HCT116 (cell line): ENCODE data around the gene MON1B. TPM values are rescaled to one million over a fixed set of nuclear protein-coding genes. Genes with fewer than 3 reads are reported as not detected.
A peak's percentile ranks its signal among the peaks of the same experiment; 100 is the strongest.

Experiments
- ATAC-seq: fragments of 200-7000 bp; cut with Tn5 transposase; 2 replicates; pipeline ENCODE4 v1.9.1; 2020; ENCODE audit warnings: mild to moderate bottlenecking, moderate library complexity
- BruUV-seq: library from RNA; stranded (reverse); fragments of 400-500 nt; replicated peaks from 2 replicates; lab custom pipeline; 2021; lab: Mats Ljungman, UMichigan
- CTCF ChIA-PET: fragments of 300-600 bp; sonication (Branson Sonifier 250); formaldehyde crosslinking; loops from one replicate; lab custom pipeline; 2021; ENCODE audit warnings: antibody characterized with exemption; lab: Charles Lee
- POLR2A ChIA-PET: fragments of 300-600, 350-600 bp; sonication (Branson Sonifier 250); formaldehyde crosslinking; loops from one replicate; lab custom pipeline; 2021; ENCODE audit warnings: antibody characterized with exemption; lab: Charles Lee
- RAD21 ChIA-PET, 2 experiments: fragments of 300-600 bp; sonication (Branson Sonifier 250); formaldehyde crosslinking; loops; one replicate each; lab custom pipeline; 2023; ENCODE audit warnings: low total read pairs in 2 of 2; ENCODE audit not compliant: uncharacterized antibody in 2 of 2, unreplicated experiment in 2 of 2, low non-redundant PET in 1 of 2; lab: Charles Lee
- DNase-seq: peaks from one replicate; pipeline ENCODE4 v3.0.0-alpha.2; 2010; ENCODE audit warnings: low read depth, low spot score
- H2AFZ ChIP-seq: fragments of 200-600 bp; shearing (Covaris generic), sonication (generic); 2 replicates; pipeline ENCODE4 v1.6.1; 2017; ENCODE audit warnings: low read depth, mixed run types, mixed read lengths, antibody characterized with exemption, low read length; ENCODE audit not compliant: poor library complexity, severe bottlenecking
- H3K27ac ChIP-seq: 2 replicates; pipeline ENCODE4 v1.5.1; 2012; ENCODE audit warnings: low read depth, low read length
- H3K27me3 ChIP-seq: fragments of 200-600 bp; sonication (generic); 2 replicates; pipeline ENCODE4 v1.6.1; 2016; ENCODE audit warnings: mixed run types, low read length, mixed read lengths; ENCODE audit not compliant: insufficient read depth
- H3K36me3 ChIP-seq, 2 experiments: fragments of 200-500 bp in 1 of 2; fragments of 200-600 bp in 1 of 2; sonication (Bioruptor generic) in 1 of 2; sonication (generic) in 1 of 2; 2 replicates each; pipeline versions ENCODE4 v1.5.1 to v1.6.1; 2014 to 2016; ENCODE audit warnings: low read length in 2 of 2, inconsistent platforms in 1 of 2, mixed read lengths in 1 of 2, mixed run types in 1 of 2; ENCODE audit not compliant: insufficient read depth in 2 of 2, control insufficient read depth in 1 of 2
- H3K4me1 ChIP-seq, 2 experiments: fragments of 200-600 bp in 1 of 2; sonication (generic) in 1 of 2; 2 replicates each; pipeline versions ENCODE4 v1.5.1 to v1.6.1; 2012 to 2017; ENCODE audit warnings: low read length in 2 of 2, inconsistent platforms in 1 of 2, mild to moderate bottlenecking in 1 of 2, mixed read lengths in 1 of 2, mixed run types in 1 of 2, moderate library complexity in 1 of 2; ENCODE audit not compliant: insufficient read depth in 2 of 2, control insufficient read depth in 1 of 2
- H3K4me2 ChIP-seq: fragments of 200-600 bp; sonication (generic); 2 replicates; pipeline ENCODE4 v1.6.1; 2017; ENCODE audit warnings: mixed run types, low read length, mixed read lengths
- H3K4me3 ChIP-seq, 2 experiments: fragments of 200-600 bp in 1 of 2; sonication (generic) in 1 of 2; replicated peaks in 1 of 2; 2 replicates each; pipeline ENCODE4 v1.5.1; 2011 to 2016; ENCODE audit warnings: low read length in 2 of 2, control low read depth in 1 of 2, low read depth in 1 of 2, mild to moderate bottlenecking in 1 of 2, mixed read lengths in 1 of 2, mixed run types in 1 of 2
- H3K79me2 ChIP-seq: fragments of 200-600 bp; sonication (generic); 2 replicates; pipeline ENCODE4 v1.6.1; 2017; ENCODE audit warnings: mild to moderate bottlenecking, mixed run types, low read length, moderate library complexity, mixed read lengths; ENCODE audit not compliant: insufficient read depth
- H3K9ac ChIP-seq: fragments of 200-600 bp; sonication (generic); 2 replicates; pipeline ENCODE4 v1.6.1; 2016; ENCODE audit warnings: low read length, mixed read lengths
- H3K9me2 ChIP-seq: fragments of 200-600 bp; sonication (generic), shearing (Covaris generic); 2 replicates; pipeline ENCODE4 v1.6.1; 2017; ENCODE audit warnings: mixed run types, mild to moderate bottlenecking, moderate library complexity; ENCODE audit not compliant: insufficient read depth
- H3K9me3 ChIP-seq, 2 experiments: fragments of 200-500 bp in 1 of 2; fragments of 200-600 bp in 1 of 2; sonication (Bioruptor generic) in 1 of 2; sonication (generic) in 1 of 2; 2 replicates each; pipeline ENCODE4 v1.6.1; 2014 to 2017; ENCODE audit warnings: low read length in 2 of 2, mixed read lengths in 2 of 2, inconsistent platforms in 1 of 2, low read depth in 1 of 2, mild to moderate bottlenecking in 1 of 2, mixed run types in 1 of 2, moderate library complexity in 1 of 2; ENCODE audit not compliant: control insufficient read depth in 1 of 2, insufficient read depth in 1 of 2
- H4K20me1 ChIP-seq: fragments of 200-600 bp; sonication (generic), shearing (Covaris generic); 2 replicates; pipeline ENCODE4 v1.6.1; 2017; ENCODE audit warnings: mixed run types, mild to moderate bottlenecking, moderate library complexity; ENCODE audit not compliant: insufficient read depth
- CEBPB ChIP-seq: IDR thresholded peaks from 2 replicates; pipeline ENCODE4 v1.6.1; 2012; ENCODE audit warnings: low read depth
- EGR1 ChIP-seq: IDR thresholded peaks from 2 replicates; pipeline ENCODE4 v1.6.1; 2012; ENCODE audit warnings: low read depth
- JUND ChIP-seq: IDR thresholded peaks from 2 replicates; pipeline ENCODE4 v1.6.1; 2012
- POLR2A ChIP-seq: IDR thresholded peaks from 2 replicates; pipeline ENCODE4 v1.7.0; 2011; ENCODE audit warnings: borderline replicate concordance; ENCODE audit not compliant: insufficient read depth, insufficient read length; ENCODE audit errors: extremely low read depth
- POLR2AphosphoS5 ChIP-seq: IDR thresholded peaks from 2 replicates; pipeline ENCODE4 v1.6.1; 2011; ENCODE audit warnings: mild to moderate bottlenecking, low read depth, low read length, moderate library complexity
- RAD21 ChIP-seq: IDR thresholded peaks from 2 replicates; pipeline ENCODE4 v1.6.1; 2012; ENCODE audit warnings: low read depth, mild to moderate bottlenecking
- SP1 ChIP-seq: IDR thresholded peaks from 2 replicates; pipeline ENCODE4 v1.6.1; 2012; ENCODE audit warnings: low read depth
- SRF ChIP-seq: IDR thresholded peaks from 2 replicates; pipeline ENCODE4 v1.6.1; 2012; ENCODE audit warnings: low read depth
- YY1 ChIP-seq: IDR thresholded peaks from 2 replicates; pipeline ENCODE4 v1.6.1; 2011; ENCODE audit warnings: low read length, low read depth, moderate library complexity, mild to moderate bottlenecking; ENCODE audit not compliant: insufficient replicate concordance; ENCODE audit errors: extremely low read depth
- intact Hi-C: fragments of 100-400 bp; cut with micrococcal nuclease; formaldehyde crosslinking; loops from 2 replicates; pipeline ENCODE4 v1.10.0; 2022
- total RNA-seq: library from RNA; stranded (reverse); gene quantifications from one replicate; pipeline ENCODE4 v1.2.1, GENCODE V29; 2021; ENCODE audit not compliant: unreplicated experiment
- TF ChIP-seq, protein P1 (sequence below): IDR thresholded peaks from 2 replicates; pipeline ENCODE4 v1.6.1; 2012; ENCODE audit warnings: low read depth
- TF ChIP-seq, protein P2 (sequence below), 3 experiments: fragments of 200-600 bp in 1 of 3; sonication (generic) in 1 of 3; IDR thresholded peaks in 2 of 3; conservative IDR thresholded peaks in 1 of 3; 2 replicates each; pipeline ENCODE4 v1.5.1; 2012 to 2017; ENCODE audit warnings: low read depth in 2 of 3, low read length in 2 of 3, antibody characterized with exemption in 1 of 3, borderline replicate concordance in 1 of 3, control low read depth in 1 of 3, mild to moderate bottlenecking in 1 of 3, mixed read lengths in 1 of 3, mixed run types in 1 of 3, moderate library complexity in 1 of 3; ENCODE audit not compliant: insufficient read depth in 1 of 3

The MON1B gene
- total RNA-seq, 1 experiment from 2014 or later: 34.7 TPM

- Histone ChIP-seq H3K4me2 (no peak overlapping the region), H3K27me3 (peaks cover 14% of the 10 kb centered on the region; the same call in 1 of the 2 replicates), H3K4me3 (no peak overlapping the region), H2AFZ (no peak overlapping the region), H3K9me2 (no peaks in the 10 kb centered on the region), H3K9me3 (no peaks in the 10 kb centered on the region), H3K27ac (no peak overlapping the region), H3K36me3 (no peaks in the 10 kb centered on the region), H3K9ac (no peak overlapping the region), H3K79me2 (no peaks in the 10 kb centered on the region), H4K20me1 (no peaks in the 10 kb centered on the region), H3K4me1 (no peaks in the 10 kb centered on the region)
- ATAC-seq: no peak
- ChIA-PET POLR2A (interaction anchor here (1.0 kb wide), 1 partner anchor 1523 kb away, joined by 3 read pairs; the partner anchor contains the start of genes KARS1 and TERF2IP), CTCF (interaction anchor here (1.0 to 3.5 kb wide), 19 partner anchors 10 to 1971 kb away, joined by 3 to 47 read pairs (median 5); partner anchors contain the start of gene CFDP1), RAD21 (interaction anchor here in 1 of 2 experiments (0.6 kb wide), 1 partner anchor 836 kb away, joined by 3 read pairs; no protein-coding TSS in a partner anchor)
- intact Hi-C loops: loop anchor here (1.0 to 5.0 kb wide), 3 partner anchors 1369 to 1529 kb away; no protein-coding TSS in a partner anchor
- no TSS peak for BruUV-seq
- DNase-seq: no peak
- TF ChIP-seq CEBPB (no peak), POLR2A (no peak)
Observed at GRCh38 chr16:77170805-77171204, 20.2 kb upstream of the MON1B start.

DNA sequence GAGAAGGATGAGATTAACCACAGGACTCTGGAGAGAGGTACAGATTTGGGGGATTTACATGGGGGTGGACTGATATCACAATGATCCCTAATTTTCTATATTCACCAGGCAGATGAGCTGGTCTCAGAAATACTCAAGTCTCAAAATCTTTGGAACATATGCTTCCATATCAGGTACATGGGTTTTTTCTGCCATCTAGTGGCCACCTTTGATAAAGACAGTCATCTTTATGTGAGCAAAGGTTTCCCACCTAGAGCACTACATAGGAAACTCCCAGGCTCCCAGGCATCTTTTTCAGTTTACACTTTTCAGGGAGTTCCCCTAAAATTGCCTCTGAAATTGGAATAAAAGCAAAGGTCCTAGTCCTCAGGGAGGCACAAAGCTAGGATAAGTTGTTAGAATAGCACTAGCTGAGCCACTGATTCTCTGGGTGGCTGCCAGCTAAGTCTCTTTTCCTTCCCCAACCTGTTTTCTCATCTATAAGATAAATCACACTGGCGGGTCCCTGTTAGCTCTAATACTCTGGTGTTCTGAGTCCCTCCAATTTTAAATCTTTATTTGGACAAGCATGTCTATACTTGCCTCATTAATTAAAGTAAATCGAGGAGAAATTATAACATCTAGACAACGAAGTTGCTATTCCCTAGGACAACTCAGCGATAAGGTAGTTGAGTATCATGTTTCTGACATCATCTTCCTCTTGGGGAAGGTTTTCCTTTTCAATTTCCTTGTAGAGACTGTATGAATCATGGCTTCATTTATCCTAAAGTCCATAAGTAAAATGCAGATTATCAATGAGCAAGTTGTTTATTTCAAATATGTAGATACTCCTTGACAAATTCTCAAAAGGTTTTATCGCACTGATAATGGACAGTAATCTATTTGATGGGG is 19.0 kb upstream of the MON1B start:
- no peaks in the 10 kb centered on the region for H3K4me1 ChIP-seq
- H3K9me3 ChIP-seq: no peaks in the 10 kb centered on the region
- ChIA-PET CTCF (interaction anchor here (0.6 to 3.5 kb wide), 24 partner anchors 9 to 1972 kb away, joined by 3 to 47 read pairs (median 4); partner anchors contain the start of genes CFDP1 and MON1B), RAD21 (interaction anchor here in 1 of 2 experiments (0.7 kb wide), 1 partner anchor 1386 kb away, joined by 4 read pairs; no protein-coding TSS in a partner anchor), POLR2A (interaction anchor here (1.0 kb wide), 1 partner anchor 1524 kb away, joined by 3 read pairs; the partner anchor contains the start of genes KARS1 and TERF2IP)
- no peak overlapping the region for H3K9ac ChIP-seq
- ATAC-seq: peak; percentile 87
- H3K4me2 ChIP-seq: no peak overlapping the region
- no TSS peak for BruUV-seq
- no peaks in the 10 kb centered on the region for H3K79me2 ChIP-seq
- no peak overlapping the region for H3K4me3 ChIP-seq
- no peak overlapping the region for H2AFZ ChIP-seq
- no peaks in the 10 kb centered on the region for H3K36me3 ChIP-seq
- peak; percentile 49 for DNase-seq
- no peaks in the 10 kb centered on the region for H3K9me2 ChIP-seq
- TF ChIP-seq, protein P1, sequence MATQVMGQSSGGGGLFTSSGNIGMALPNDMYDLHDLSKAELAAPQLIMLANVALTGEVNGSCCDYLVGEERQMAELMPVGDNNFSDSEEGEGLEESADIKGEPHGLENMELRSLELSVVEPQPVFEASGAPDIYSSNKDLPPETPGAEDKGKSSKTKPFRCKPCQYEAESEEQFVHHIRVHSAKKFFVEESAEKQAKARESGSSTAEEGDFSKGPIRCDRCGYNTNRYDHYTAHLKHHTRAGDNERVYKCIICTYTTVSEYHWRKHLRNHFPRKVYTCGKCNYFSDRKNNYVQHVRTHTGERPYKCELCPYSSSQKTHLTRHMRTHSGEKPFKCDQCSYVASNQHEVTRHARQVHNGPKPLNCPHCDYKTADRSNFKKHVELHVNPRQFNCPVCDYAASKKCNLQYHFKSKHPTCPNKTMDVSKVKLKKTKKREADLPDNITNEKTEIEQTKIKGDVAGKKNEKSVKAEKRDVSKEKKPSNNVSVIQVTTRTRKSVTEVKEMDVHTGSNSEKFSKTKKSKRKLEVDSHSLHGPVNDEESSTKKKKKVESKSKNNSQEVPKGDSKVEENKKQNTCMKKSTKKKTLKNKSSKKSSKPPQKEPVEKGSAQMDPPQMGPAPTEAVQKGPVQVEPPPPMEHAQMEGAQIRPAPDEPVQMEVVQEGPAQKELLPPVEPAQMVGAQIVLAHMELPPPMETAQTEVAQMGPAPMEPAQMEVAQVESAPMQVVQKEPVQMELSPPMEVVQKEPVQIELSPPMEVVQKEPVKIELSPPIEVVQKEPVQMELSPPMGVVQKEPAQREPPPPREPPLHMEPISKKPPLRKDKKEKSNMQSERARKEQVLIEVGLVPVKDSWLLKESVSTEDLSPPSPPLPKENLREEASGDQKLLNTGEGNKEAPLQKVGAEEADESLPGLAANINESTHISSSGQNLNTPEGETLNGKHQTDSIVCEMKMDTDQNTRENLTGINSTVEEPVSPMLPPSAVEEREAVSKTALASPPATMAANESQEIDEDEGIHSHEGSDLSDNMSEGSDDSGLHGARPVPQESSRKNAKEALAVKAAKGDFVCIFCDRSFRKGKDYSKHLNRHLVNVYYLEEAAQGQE: no peak
- TF ChIP-seq, protein P2, sequence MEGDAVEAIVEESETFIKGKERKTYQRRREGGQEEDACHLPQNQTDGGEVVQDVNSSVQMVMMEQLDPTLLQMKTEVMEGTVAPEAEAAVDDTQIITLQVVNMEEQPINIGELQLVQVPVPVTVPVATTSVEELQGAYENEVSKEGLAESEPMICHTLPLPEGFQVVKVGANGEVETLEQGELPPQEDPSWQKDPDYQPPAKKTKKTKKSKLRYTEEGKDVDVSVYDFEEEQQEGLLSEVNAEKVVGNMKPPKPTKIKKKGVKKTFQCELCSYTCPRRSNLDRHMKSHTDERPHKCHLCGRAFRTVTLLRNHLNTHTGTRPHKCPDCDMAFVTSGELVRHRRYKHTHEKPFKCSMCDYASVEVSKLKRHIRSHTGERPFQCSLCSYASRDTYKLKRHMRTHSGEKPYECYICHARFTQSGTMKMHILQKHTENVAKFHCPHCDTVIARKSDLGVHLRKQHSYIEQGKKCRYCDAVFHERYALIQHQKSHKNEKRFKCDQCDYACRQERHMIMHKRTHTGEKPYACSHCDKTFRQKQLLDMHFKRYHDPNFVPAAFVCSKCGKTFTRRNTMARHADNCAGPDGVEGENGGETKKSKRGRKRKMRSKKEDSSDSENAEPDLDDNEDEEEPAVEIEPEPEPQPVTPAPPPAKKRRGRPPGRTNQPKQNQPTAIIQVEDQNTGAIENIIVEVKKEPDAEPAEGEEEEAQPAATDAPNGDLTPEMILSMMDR (IDR thresholded peaks at IDR 0.05 in 2 of 3, conservative IDR thresholded peaks at IDR 0.05 in 1 of 3; ENCODE audit: borderline replicate concordance in 1 of 3, insufficient read depth in 1 of 3, low read depth in 2 of 3, low read length in 2 of 3): peak; percentile 51 to 76 (median 62)
- TF ChIP-seq SRF: no peak
- TF ChIP-seq RAD21: peak; percentile 78
- no peak for TF ChIP-seq POLR2AphosphoS5
- TF ChIP-seq CEBPB: no peak
- TF ChIP-seq JUND: no peak
- no peak for TF ChIP-seq POLR2A
- TF ChIP-seq EGR1: no peak
- TF ChIP-seq SP1: no peak
- TF ChIP-seq YY1: no peak
- TF ChIP-seq, all 23 proteins: peak for 2
- Histone ChIP-seq H3K27ac (no peak overlapping the region), H3K27me3 (peaks cover 11% of the 10 kb centered on the region; the same call in 1 of the 2 replicates), H4K20me1 (no peaks in the 10 kb centered on the region)
- intact Hi-C loops: loop anchor here (1.0 to 5.0 kb wide), 3 partner anchors 1370 to 1530 kb away; no protein-coding TSS in a partner anchor
